OCI-LY3 (cell line): Measurements from ENCODE around the gene DNPH1.

Source experiments
- CTCF ChIP-seq: fragments of 200-600, 300-600 bp; sonication (generic); IDR thresholded peaks from 2 replicates; pipeline ENCODE4 v1.5.1; 2014; ENCODE audit warnings: antibody characterized with exemption, low read length, low read depth
- EZH2phosphoT487 ChIP-seq: fragments of 200-600 bp; shearing (Covaris generic); IDR thresholded peaks from 2 replicates; pipeline ENCODE4 v1.6.1; 2018; ENCODE audit warnings: antibody characterized with exemption, mixed run types, low read depth

GRCh38 chr6:43229803-43230620 is 731 bp upstream of the DNPH1 start:
- TF ChIP-seq CTCF (no peak), EZH2phosphoT487 (no peak)
